NCI-H82 (cell line): ENCODE results near the gene FOSL1.
A peak's percentile ranks its signal among the peaks of the same experiment; 100 is the strongest.

Experiments
- DNase-seq: peaks from one replicate; lab custom pipeline; 2025; lab: John Stamatoyannopoulos, UW

The FOSL1 gene

DNA sequence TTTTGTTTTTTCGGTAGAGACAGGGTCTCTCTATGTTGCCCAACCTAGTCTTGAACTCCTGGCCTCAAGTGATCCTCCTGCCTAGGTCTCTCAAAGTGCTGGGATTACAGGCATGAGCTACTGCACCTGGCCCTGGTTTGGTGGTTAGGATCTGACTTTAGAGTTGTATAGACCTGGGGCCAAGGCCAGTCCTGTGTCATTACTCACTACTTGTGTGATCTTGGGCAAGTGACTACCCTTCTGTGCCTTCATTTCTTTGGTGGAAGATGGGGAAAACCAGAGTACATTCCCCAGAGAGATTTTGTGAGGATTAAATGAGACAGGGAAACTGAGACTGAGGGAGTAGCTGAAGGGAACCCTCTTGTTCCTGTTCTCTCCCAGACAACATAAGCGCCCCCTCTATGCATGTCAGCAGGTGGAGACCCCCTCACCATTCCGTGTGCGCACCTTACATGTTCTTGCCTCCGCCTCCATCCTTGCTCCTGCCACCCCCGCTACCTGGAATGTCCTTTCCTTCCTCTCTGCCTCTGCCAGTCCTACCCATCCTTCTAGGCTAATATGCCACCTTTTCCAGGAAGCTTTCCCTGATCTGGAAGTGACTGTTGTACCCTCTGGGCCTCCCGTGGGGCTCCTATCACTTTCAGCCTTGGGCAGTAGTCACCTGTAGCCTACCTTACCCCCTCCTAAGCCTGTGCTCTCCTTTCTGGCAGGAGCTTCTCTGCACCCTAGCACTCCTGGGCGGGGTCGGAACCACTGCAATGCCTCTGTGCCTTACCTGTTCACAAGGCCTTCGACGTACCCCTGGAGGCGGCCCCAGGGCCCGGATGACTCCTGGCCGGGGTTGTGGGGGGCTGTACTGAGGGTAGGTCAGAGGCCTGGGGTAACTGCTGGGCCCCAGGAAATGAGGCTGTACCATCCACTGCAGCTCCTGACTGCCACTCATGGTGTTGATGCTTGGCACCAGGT is 3.9 kb downstream of the FOSL1 start:
- no peak for DNase-seq

GRCh38 chr11:65895482-65895981 is 4.7 kb downstream of the FOSL1 start:
- DNase-seq: no peak

DNA sequence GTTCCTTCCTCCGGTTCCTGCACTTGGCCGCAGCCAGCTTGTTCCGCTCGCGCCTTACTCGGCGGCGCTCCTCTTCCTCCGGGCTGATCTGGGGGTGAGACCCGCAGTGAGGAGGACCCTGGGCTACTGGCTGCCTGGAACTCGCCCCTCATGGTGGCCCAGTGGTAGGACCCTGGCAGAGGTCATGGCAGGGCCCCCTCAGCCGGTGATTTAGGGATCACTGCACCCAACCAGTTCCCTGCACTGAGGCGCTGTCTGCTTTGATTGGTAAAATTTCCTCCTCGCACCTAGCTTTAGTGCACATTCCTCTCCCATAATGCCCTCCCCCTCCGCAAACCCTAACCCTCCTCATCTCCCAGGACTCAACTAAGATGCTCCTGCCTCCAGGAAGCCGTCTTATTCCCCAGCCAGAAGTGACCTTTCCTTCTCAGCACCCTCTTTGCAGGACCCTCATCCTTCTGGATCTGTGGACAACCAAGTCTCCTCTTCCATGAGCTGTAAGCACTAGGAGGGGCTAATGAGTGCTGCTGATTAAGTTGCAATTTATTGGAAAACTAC is 6.1 kb downstream of the FOSL1 start:
- no peak for DNase-seq

DNA sequence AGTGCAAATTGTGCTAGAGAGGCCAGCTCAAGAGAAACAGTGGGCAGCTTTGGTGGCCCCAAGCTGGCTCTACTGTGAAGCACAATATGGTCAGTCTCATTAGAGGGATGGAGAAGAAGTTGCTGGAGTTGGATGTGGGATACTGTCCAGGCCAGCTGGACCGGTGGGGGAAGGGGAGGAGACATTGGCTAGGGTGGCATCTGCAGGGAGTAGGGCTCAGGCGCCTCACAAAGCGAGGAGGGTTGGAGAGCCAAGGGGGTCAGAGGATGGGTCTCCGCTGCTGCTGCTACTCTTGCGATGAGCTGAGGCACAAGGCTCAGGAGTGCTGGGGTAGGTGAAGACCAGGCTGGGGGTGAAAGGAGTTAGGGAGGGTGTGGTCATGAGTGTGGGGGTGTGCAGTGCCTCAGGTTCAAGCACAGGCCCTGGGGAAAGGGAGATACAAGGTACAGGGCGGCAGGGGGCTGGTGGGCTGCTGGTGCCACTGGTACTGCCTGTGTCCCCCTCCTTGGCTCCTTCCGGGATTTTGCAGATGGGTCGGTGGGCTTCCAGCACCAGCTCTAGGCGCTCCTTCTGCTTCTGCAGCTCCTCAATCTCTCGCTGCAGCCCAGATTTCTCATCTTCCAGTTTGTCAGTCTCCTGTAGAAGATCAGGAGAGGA is 7.4 kb downstream of the FOSL1 start:
- DNase-seq: no peak

DNA sequence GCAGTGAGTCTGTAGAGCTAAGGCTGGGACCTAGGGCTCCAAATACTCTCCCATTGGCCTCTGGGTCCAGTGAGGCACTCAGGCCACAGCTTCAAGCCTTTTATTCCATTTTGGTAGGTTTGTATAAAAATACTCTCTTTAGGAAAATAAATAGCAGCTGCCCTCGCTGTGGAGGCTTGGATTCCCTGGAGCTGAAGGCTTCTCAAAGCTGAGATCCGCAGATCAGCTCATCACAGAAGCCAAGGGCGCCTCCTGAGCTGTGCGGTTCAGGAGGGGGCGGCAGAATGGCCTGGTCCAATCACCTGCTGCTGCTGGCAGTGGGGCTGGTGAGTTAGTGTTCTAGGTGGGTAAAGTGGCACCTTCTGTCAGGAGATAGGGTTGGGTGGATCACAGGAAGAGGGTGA is 8.0 kb downstream of the FOSL1 start:
- peak; percentile 38 for DNase-seq

- peak; percentile 68 for DNase-seq
These were observed 8.7 kb downstream of the FOSL1 start for GRCh38 chr11:65891219-65892136.

DNA sequence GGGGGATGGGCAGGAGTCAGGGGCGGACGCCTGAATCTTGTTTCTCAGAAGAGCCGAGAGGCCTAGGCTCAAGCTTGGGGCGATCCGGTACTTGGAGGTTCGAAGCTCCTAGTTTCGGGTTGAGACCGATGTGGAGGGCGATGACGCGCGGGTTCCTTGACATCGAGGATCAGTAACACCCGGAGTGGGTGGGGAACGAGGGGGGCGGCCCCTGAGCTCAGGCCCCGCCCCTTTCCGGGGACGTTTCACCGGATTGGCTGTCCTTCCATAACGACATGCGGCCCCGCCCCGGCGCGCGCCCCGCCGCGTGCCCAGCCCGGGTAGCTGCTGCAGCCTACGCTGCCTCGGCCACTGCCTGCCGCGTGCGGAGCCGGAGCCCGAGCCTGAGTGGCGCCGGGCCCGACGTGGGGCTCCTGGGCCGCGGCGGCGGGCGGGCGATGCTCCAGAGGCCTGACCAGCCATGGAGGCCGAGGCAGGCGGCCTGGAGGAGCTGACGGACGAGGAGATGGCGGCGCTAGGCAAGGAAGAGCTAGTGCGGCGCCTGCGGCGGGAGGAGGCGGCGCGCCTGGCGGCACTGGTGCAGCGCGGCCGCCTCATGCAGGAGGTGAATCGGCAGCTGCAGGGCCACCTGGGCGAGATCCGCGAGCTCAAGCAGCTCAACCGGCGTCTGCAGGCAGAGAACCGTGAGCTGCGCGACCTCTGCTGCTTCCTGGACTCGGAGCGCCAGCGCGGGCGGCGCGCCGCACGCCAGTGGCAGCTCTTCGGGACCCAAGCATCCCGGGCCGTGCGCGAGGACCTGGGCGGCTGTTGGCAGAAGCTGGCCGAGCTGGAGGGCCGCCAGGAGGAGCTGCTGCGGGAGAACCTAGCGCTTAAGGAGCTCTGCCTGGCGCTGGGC is 9.6 kb downstream of the FOSL1 start, which contains the start of gene CCDC85B:
TSS of gene CCDC85B (plus strand) at position 350 of the 895 bp plus-strand sequence. CDS start at position 461, 111 bp downstream.
- peak; percentile 96 for DNase-seq

DNA sequence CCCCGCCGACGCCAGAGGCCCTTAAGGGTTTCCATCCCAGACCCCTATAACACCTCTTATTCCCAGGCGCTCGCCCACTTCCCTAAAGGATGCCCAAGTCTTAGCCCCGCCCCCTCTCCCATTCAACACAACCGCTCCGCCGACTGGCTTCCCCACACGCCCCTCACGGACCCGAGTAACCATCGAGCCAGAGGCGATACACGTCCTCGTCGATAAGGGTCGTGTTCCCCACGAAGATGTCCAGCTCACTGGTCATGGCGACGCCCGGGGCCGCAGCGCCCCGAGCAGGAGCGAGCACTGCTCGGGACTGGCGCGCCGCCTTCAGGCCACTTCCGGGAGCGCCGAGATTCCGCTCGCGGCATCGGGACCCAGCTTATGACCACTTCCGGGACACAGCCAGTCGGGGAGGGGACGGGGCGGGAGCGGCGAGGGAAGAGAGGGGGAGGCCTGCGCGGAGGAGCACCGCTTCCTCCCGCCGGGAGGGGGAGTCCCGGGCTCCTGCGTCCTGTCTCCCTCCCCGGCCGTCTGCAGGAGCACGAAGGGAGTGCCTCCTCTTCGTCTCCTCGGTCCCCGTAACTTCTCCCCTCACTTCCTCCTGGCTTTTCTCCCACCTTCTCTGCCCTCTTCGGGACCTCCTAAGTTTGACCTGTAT is 11.9 kb downstream of the FOSL1 start, which contains the start of gene FIBP:
TSS of gene FIBP (minus strand) at position 309 of the 652 bp plus-strand sequence. CDS start at position 256, 53 bp downstream.
- DNase-seq: peak; percentile 96

DNA sequence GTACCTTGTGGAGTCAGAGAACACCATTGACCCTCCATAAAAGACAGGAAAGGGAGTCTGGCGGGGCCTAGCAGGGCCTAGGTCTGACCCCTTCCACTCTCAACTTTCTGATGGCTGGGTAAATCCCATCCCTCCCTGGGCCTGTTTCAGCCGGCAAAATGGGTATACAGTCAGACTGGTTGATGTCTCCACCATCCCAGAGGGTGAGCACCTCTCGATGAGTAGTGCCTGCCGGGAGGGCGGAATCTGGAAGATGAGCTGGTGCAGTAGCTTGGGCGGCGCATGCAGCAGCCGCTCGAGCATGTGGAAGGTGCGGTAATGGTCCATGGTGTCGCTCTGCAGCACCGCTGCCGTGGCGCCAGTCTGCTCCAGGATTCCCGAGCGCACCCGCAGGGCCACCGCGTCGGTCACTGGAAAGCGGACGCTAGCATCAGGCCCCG is 12.4 kb downstream of the FOSL1 start:
- no peak for DNase-seq

DNA sequence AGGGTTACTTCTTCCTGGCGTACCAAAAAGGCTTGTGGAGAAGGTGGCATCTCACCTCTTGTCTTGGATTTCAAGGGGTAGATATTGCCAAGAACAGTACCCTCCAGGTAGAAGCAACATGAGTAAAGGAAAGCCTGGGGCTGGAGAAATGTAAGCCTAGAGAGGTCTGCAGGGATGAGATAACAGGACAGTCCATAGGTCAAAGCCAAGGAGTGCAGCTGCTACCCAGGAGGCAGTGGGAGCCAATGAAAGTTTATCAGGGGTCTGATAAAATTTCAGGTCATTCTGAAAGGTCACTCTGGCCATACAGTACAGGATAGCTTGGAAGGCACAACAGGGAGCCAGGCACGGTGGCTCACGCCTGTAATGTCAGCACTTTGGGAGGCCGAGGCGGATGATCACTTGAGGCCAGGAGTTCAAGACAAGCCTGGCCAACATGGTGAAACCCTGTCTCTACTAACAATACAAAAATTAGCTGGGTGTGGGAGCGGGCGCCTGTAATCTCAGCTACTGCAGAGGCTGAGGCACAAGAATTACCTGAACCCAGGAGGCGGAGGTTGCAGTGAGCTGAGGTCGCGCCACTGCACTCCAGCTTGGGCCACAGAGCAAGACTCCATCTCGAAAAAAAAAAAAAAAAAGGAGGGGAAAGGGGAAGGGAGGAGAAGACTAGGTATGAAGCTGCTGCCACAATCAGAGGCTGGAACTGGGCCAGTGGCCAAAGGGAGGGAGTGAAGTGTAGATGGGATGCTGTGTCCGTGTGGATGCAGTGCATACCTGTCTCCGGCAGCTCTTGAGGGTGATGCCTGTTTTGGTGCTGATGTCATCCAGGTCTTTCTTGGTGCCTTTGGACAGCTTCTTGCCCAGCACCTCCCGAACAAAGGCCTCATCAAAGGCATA is 13.1 kb downstream of the FOSL1 start:
- DNase-seq: no peak

- no peak for DNase-seq
These were observed 14.2 kb downstream of the FOSL1 start for GRCh38 chr11:65885808-65886536.

DNA sequence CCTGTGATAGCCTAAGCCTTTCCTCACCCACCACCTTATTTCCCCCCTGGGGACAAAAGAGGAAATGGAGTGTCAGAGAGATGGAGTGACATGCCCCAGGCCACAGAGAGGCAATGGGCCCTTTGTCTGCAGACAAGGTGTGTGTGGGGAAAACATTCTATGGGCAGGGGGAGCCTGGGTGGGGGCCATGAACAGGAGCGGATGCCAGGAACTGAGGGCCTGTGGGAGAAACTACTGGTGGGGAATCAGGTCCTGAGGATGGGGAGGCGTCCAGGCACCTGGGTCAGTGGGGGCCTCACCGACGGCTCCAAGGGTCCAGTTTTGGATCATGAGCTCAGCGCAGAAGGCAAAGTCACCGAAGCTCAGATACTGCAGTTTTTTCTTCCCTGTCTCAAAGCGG is 15.0 kb downstream of the FOSL1 start:
- no peak for DNase-seq

- peak; percentile 74 for DNase-seq
These were observed 15.5 kb downstream of the FOSL1 start for GRCh38 chr11:65884716-65885092.

GRCh38 chr11:65883786-65884715 is 16.1 kb downstream of the FOSL1 start:
- no peak for DNase-seq

GRCh38 chr11:65883058-65883761 is 17.0 kb downstream of the FOSL1 start:
- no peak for DNase-seq
